ENCODE data around the gene KCTD5. TPM values are rescaled to one million over a fixed set of nuclear protein-coding genes. Genes with fewer than 3 reads are reported as not detected.
"Not testable (repeated sequence)": the region's sequence is repeated elsewhere in the genome, so short reads cannot be mapped to it uniquely, and the experiment has no call there.

The KCTD5 gene
- polyA plus RNA-seq, 1 donor (not counting 4 experiments of a cell fraction or from before 2014, with no cell fraction given), result 29.0 TPM

DNA sequence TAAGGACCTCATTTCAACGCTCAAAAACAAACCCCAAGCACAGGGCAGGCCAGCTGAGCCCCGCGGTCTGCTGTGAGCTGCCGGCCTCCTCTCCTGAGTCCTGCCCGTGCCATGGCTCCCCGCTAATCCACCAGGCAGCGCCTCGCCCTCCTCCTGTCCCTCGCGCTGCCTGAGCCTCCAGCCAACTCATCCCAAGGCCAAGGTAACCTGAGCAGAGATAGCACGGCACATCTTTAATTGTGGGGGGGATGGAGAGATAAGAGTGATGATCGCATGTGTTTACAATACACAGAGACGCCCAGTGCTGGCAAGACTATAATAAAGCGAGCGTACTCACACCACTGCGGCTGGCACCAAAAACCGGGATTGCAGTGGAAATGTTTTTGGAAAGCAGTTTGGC is 39.8 kb upstream of the KCTD5 start:
- H3K27me3 ChIP-seq (ENCODE audit: control insufficient read depth, extremely low read depth, insufficient read depth, low read length); FAIRE-seq; dilution Hi-C loops (cut with MboI; ENCODE audit: extremely low pct_ligation_motif_present, low sequenced_read_pairs); H3K9ac ChIP-seq (ENCODE audit: control insufficient read depth, extremely low read depth, insufficient read depth, low read length); H4K20me1 ChIP-seq (ENCODE audit: control insufficient read depth, extremely low read depth, insufficient read depth, low read length); H2AFZ ChIP-seq (ENCODE audit: control insufficient read depth, low read length); DNase-seq (ENCODE audit: low read depth, low spot score); H3K4me1 ChIP-seq (ENCODE audit: control insufficient read depth, extremely low read depth, insufficient read depth, low read length); H3K4me2 ChIP-seq (ENCODE audit: control insufficient read depth, extremely low read depth, insufficient read depth, low read depth, low read length); H3K9me1 ChIP-seq (ENCODE audit: control insufficient read depth, extremely low read depth, insufficient read depth, low read length); H3K4me3 ChIP-seq (ENCODE audit: control insufficient read depth in 2 of 3, extremely low read depth in 1 of 3, insufficient read depth in 2 of 3, low read depth in 1 of 3, low read length in 3 of 3); H3K9me3 ChIP-seq (ENCODE audit: control insufficient read depth, low read depth, low read length); H3K27ac ChIP-seq (ENCODE audit: control insufficient read depth, insufficient read depth, low read length); H3K36me3 ChIP-seq (ENCODE audit: control insufficient read depth in 2 of 2, extremely low read depth in 1 of 2, insufficient read depth in 2 of 2, low read length in 2 of 2); H3K79me2 ChIP-seq (ENCODE audit: control insufficient read depth, insufficient read depth, low read length): not testable (repeated sequence)

DNA sequence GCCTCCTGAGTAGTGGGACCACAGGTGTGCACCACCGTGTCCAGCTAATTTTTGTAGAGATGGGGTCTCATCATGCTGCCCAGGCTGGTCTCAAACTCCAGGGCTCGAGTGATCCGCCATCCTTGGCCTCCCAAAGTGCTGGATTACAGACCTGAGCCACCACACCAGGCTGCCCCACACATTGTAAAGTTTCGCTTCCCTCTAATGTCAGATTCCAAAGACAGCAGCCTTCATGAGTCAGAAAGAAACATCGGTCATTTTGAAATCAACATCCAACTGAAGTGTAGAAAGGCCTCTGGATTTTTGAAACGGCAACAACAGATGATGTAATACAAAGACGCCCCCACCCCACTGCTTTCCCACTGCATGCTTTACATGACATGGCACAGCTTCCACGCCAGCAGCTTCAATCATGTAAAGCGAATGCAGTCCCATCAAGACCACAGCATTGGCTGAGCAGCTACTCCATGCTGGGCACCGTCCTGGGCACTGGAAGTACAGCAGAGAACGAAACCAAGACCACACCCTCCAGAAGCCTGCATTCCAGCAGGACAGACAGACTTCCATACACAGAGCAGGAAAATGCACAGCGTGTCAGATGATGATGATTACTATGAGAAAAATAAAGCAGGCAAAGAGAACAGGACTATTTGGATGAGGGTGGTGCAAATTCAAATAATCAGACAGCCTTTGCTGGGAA is 37.4 kb upstream of the KCTD5 start:
- H3K4me3 ChIP-seq (ENCODE audit: control insufficient read depth in 2 of 3, extremely low read depth in 1 of 3, insufficient read depth in 2 of 3, low read depth in 1 of 3, low read length in 3 of 3); H4K20me1 ChIP-seq (ENCODE audit: control insufficient read depth, extremely low read depth, insufficient read depth, low read length); H3K9me3 ChIP-seq (ENCODE audit: control insufficient read depth, low read depth, low read length); H3K4me1 ChIP-seq (ENCODE audit: control insufficient read depth, extremely low read depth, insufficient read depth, low read length); dilution Hi-C loops (cut with MboI; ENCODE audit: extremely low pct_ligation_motif_present, low sequenced_read_pairs); H3K4me2 ChIP-seq (ENCODE audit: control insufficient read depth, extremely low read depth, insufficient read depth, low read depth, low read length); H3K27me3 ChIP-seq (ENCODE audit: control insufficient read depth, extremely low read depth, insufficient read depth, low read length); H3K27ac ChIP-seq (ENCODE audit: control insufficient read depth, insufficient read depth, low read length); DNase-seq (ENCODE audit: low read depth, low spot score); H2AFZ ChIP-seq (ENCODE audit: control insufficient read depth, low read length); H3K36me3 ChIP-seq (ENCODE audit: control insufficient read depth in 2 of 2, extremely low read depth in 1 of 2, insufficient read depth in 2 of 2, low read length in 2 of 2); H3K79me2 ChIP-seq (ENCODE audit: control insufficient read depth, insufficient read depth, low read length); H3K9ac ChIP-seq (ENCODE audit: control insufficient read depth, extremely low read depth, insufficient read depth, low read length); H3K9me1 ChIP-seq (ENCODE audit: control insufficient read depth, extremely low read depth, insufficient read depth, low read length); FAIRE-seq: not testable (repeated sequence)

DNA sequence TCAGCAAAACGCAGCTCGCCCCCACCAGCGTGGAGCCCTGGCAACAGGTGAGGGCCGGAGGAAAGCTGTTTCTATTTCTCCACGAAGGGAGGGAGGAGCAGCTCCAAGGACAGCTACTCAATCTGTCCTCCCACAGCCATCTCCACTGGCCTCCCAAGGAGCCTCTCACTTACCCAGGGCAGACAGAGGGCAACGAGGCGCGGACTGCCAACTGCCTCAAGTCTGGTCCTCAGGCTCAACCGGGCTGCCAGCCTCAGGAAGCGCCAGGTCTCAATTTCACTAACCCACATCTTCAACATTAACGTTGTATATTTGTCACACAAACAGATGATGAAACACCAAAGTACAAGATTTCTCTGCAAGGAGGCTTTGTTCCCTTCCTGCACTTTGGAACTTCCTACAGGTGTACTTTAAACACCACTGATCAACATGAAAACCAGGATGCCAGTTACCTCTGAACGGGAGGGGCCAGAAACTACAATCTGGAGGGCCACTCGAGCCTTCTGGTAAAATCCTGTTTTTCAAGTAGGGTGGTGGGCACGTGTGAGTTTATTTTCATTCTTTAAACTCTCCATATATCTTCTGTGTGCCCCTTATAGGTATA is 31.0 kb upstream of the KCTD5 start:
- H3K9ac ChIP-seq (ENCODE audit: control insufficient read depth, extremely low read depth, insufficient read depth, low read length); H3K4me2 ChIP-seq (ENCODE audit: control insufficient read depth, extremely low read depth, insufficient read depth, low read depth, low read length); FAIRE-seq; H4K20me1 ChIP-seq (ENCODE audit: control insufficient read depth, extremely low read depth, insufficient read depth, low read length); H3K36me3 ChIP-seq (ENCODE audit: control insufficient read depth in 2 of 2, extremely low read depth in 1 of 2, insufficient read depth in 2 of 2, low read length in 2 of 2); H3K79me2 ChIP-seq (ENCODE audit: control insufficient read depth, insufficient read depth, low read length); H3K27ac ChIP-seq (ENCODE audit: control insufficient read depth, insufficient read depth, low read length); DNase-seq (ENCODE audit: low read depth, low spot score); H3K9me3 ChIP-seq (ENCODE audit: control insufficient read depth, low read depth, low read length); H2AFZ ChIP-seq (ENCODE audit: control insufficient read depth, low read length); H3K27me3 ChIP-seq (ENCODE audit: control insufficient read depth, extremely low read depth, insufficient read depth, low read length); H3K4me1 ChIP-seq (ENCODE audit: control insufficient read depth, extremely low read depth, insufficient read depth, low read length); dilution Hi-C loops (cut with MboI; ENCODE audit: extremely low pct_ligation_motif_present, low sequenced_read_pairs); H3K9me1 ChIP-seq (ENCODE audit: control insufficient read depth, extremely low read depth, insufficient read depth, low read length); H3K4me3 ChIP-seq (ENCODE audit: control insufficient read depth in 2 of 3, extremely low read depth in 1 of 3, insufficient read depth in 2 of 3, low read depth in 1 of 3, low read length in 3 of 3): not testable (repeated sequence)

DNA sequence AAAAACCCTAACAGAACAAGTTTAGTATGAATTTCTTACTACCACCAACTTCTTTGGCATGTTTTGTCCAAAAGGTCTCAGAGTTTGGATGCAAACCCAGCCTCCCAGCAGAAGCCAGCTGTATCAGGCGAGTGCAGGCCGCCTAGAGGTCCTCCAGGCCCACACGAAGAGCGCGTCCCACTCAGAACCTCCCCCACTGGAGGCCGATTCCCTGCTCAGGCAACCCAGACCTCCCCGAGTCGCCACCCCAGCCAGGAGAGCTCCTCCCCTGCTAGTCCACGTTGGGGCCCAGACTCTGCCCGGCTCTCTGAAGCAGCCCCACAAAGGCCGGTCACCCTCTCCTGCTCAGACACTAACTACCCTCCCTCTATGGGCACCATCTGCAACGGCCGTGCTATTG is 28.4 kb upstream of the KCTD5 start:
- not testable (repeated sequence) for FAIRE-seq

DNA sequence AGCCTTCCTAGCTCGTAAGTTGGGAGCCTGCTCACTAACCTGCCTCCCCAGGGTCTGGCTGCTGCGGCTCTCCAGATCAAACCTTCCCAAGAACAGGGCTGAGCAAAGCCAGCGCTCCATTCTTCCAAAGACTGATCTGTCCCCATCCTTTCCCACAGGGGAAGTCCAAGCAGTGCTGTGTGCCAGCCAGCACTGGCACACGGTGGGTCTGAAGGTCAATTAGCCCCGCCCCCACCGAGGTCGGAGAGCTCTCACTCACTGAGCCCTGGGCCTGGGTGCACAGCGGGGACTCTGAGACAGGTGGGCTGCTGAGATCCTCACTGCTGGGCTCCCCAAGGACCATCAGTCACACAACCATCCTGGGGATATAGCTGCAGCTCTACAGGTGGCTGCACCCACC is 27.4 kb upstream of the KCTD5 start:
- H3K9me1 ChIP-seq (ENCODE audit: control insufficient read depth, extremely low read depth, insufficient read depth, low read length); H3K4me3 ChIP-seq (ENCODE audit: control insufficient read depth in 2 of 3, extremely low read depth in 1 of 3, insufficient read depth in 2 of 3, low read depth in 1 of 3, low read length in 3 of 3); H3K27me3 ChIP-seq (ENCODE audit: control insufficient read depth, extremely low read depth, insufficient read depth, low read length); H3K27ac ChIP-seq (ENCODE audit: control insufficient read depth, insufficient read depth, low read length); H3K4me2 ChIP-seq (ENCODE audit: control insufficient read depth, extremely low read depth, insufficient read depth, low read depth, low read length); H3K79me2 ChIP-seq (ENCODE audit: control insufficient read depth, insufficient read depth, low read length); H3K9me3 ChIP-seq (ENCODE audit: control insufficient read depth, low read depth, low read length); H2AFZ ChIP-seq (ENCODE audit: control insufficient read depth, low read length); dilution Hi-C loops (cut with MboI; ENCODE audit: extremely low pct_ligation_motif_present, low sequenced_read_pairs); H4K20me1 ChIP-seq (ENCODE audit: control insufficient read depth, extremely low read depth, insufficient read depth, low read length); DNase-seq (ENCODE audit: low read depth, low spot score); H3K4me1 ChIP-seq (ENCODE audit: control insufficient read depth, extremely low read depth, insufficient read depth, low read length); FAIRE-seq; H3K36me3 ChIP-seq (ENCODE audit: control insufficient read depth in 2 of 2, extremely low read depth in 1 of 2, insufficient read depth in 2 of 2, low read length in 2 of 2); H3K9ac ChIP-seq (ENCODE audit: control insufficient read depth, extremely low read depth, insufficient read depth, low read length): not testable (repeated sequence)

More for the DNA sequence above, 28.4 kb upstream of the KCTD5 start:
- H3K27me3 ChIP-seq (ENCODE audit: control insufficient read depth, extremely low read depth, insufficient read depth, low read length); H4K20me1 ChIP-seq (ENCODE audit: control insufficient read depth, extremely low read depth, insufficient read depth, low read length); H3K27ac ChIP-seq (ENCODE audit: control insufficient read depth, insufficient read depth, low read length); dilution Hi-C loops (cut with MboI; ENCODE audit: extremely low pct_ligation_motif_present, low sequenced_read_pairs); H3K4me3 ChIP-seq (ENCODE audit: control insufficient read depth in 2 of 3, extremely low read depth in 1 of 3, insufficient read depth in 2 of 3, low read depth in 1 of 3, low read length in 3 of 3); H3K9me1 ChIP-seq (ENCODE audit: control insufficient read depth, extremely low read depth, insufficient read depth, low read length); H3K4me1 ChIP-seq (ENCODE audit: control insufficient read depth, extremely low read depth, insufficient read depth, low read length); H3K36me3 ChIP-seq (ENCODE audit: control insufficient read depth in 2 of 2, extremely low read depth in 1 of 2, insufficient read depth in 2 of 2, low read length in 2 of 2); H3K9me3 ChIP-seq (ENCODE audit: control insufficient read depth, low read depth, low read length); DNase-seq (ENCODE audit: low read depth, low spot score); H3K9ac ChIP-seq (ENCODE audit: control insufficient read depth, extremely low read depth, insufficient read depth, low read length); H3K4me2 ChIP-seq (ENCODE audit: control insufficient read depth, extremely low read depth, insufficient read depth, low read depth, low read length); H2AFZ ChIP-seq (ENCODE audit: control insufficient read depth, low read length); H3K79me2 ChIP-seq (ENCODE audit: control insufficient read depth, insufficient read depth, low read length): not testable (repeated sequence)

Measured in keratinocyte (primary cell).